GM23338 (cell line): ENCODE data around the gene COL9A3. TPM values are rescaled to one million over a fixed set of nuclear protein-coding genes. Genes with fewer than 3 reads are reported as not detected.

Experiments
- ATAC-seq: fragments of 200-7000 bp; cut with Tn5 transposase; 3 replicates; pipeline ENCODE4 v1.9.1; 2020
- DNase-seq: peaks from one replicate; pipeline ENCODE4 v3.0.0-alpha.2; 2015; ENCODE audit warnings: low spot score
- H2AFZ ChIP-seq: fragments of 200-600 bp; sonication (generic); 2 replicates; pipeline ENCODE4 v1.8.0; 2016; ENCODE audit warnings: antibody characterized with exemption, mild to moderate bottlenecking, moderate library complexity
- H3F3A ChIP-seq: fragments of 200-600 bp; sonication (generic); replicated peaks from 2 replicates; pipeline ENCODE4 v1.8.0; 2017; ENCODE audit warnings: antibody characterized with exemption, mixed run types, low read depth
- H3K27ac ChIP-seq: fragments of 200-600 bp; sonication (generic); 2 replicates; pipeline ENCODE4 v1.6.1; 2016; ENCODE audit warnings: low read depth
- H3K27me3 ChIP-seq: fragments of 200-600 bp; sonication (generic); 2 replicates; pipeline ENCODE4 v1.8.0; 2016; ENCODE audit warnings: mild to moderate bottlenecking, mixed run types, moderate library complexity; ENCODE audit not compliant: insufficient read depth
- H3K36me3 ChIP-seq: fragments of 200-600 bp; sonication (generic); 2 replicates; pipeline ENCODE4 v1.8.0; 2016; ENCODE audit warnings: mild to moderate bottlenecking; ENCODE audit not compliant: insufficient read depth
- H3K4me1 ChIP-seq: fragments of 200-600 bp; sonication (generic); 2 replicates; pipeline ENCODE4 v1.8.0; 2016; ENCODE audit warnings: mild to moderate bottlenecking, moderate library complexity; ENCODE audit not compliant: insufficient read depth
- H3K4me2 ChIP-seq: fragments of 200-600 bp; sonication (generic); 2 replicates; pipeline ENCODE4 v1.7.1; 2017; ENCODE audit warnings: mixed run types
- H3K4me3 ChIP-seq: fragments of 200-600 bp; sonication (generic); 2 replicates; pipeline ENCODE4 v1.6.1; 2016; ENCODE audit warnings: mixed run types
- H3K79me2 ChIP-seq: fragments of 200-600 bp; sonication (generic); replicated peaks from 2 replicates; pipeline ENCODE4 v1.8.0; 2017; ENCODE audit warnings: mild to moderate bottlenecking; ENCODE audit not compliant: insufficient read depth
- H3K9me2 ChIP-seq: fragments of 200-600 bp; sonication (generic); 2 replicates; pipeline ENCODE4 v1.8.0; 2017; ENCODE audit not compliant: insufficient read depth
- H4K20me1 ChIP-seq: fragments of 200-600 bp; sonication (generic); replicated peaks from 2 replicates; pipeline ENCODE4 v1.8.0; 2017; ENCODE audit warnings: mild to moderate bottlenecking; ENCODE audit not compliant: insufficient read depth
- H3K27ac Mint-ChIP-seq: 2 replicates; pipeline ENCODE4 v1.8.0; 2020; ENCODE audit warnings: inconsistent platforms, mild to moderate bottlenecking, moderate library complexity, mixed read lengths
- H3K27me3 Mint-ChIP-seq: 3 replicates; pipeline ENCODE4 v1.8.0; 2022; ENCODE audit warnings: low read depth, mild to moderate bottlenecking, moderate library complexity, mixed read lengths, inconsistent platforms; ENCODE audit not compliant: insufficient read depth, poor library complexity
- H3K36me3 Mint-ChIP-seq: 3 replicates; pipeline ENCODE4 v1.8.0; 2021; ENCODE audit warnings: low read depth, mild to moderate bottlenecking, inconsistent platforms, moderate library complexity, mixed read lengths
- H3K4me1 Mint-ChIP-seq: 3 replicates; pipeline ENCODE4 v1.8.0; 2020; ENCODE audit warnings: mild to moderate bottlenecking, inconsistent platforms, mixed read lengths
- H3K4me3 Mint-ChIP-seq: 3 replicates; pipeline ENCODE4 v1.8.0; 2021; ENCODE audit warnings: moderate library complexity, mild to moderate bottlenecking, inconsistent platforms, mixed read lengths
- H3K9me3 Mint-ChIP-seq: 3 replicates; pipeline ENCODE4 v1.8.0; 2020; ENCODE audit warnings: moderate library complexity, mild to moderate bottlenecking, inconsistent platforms, mixed read lengths
- CREB1 ChIP-seq: fragments of 250-450 bp; sonication (Bioruptor Pico); IDR thresholded peaks from 2 replicates; pipeline ENCODE4 v1.5.0; 2020; ENCODE audit warnings: low read depth, mild to moderate bottlenecking, moderate library complexity
- ETS1 ChIP-seq: IDR thresholded peaks from 2 replicates; pipeline ENCODE4 v1.6.1; 2016; ENCODE audit warnings: antibody characterized with exemption
- EZH2 ChIP-seq: fragments of 200-600 bp; sonication (generic); IDR thresholded peaks from one replicate; pipeline ENCODE4 v1.8.0; 2017; ENCODE audit warnings: antibody characterized with exemption, mild to moderate bottlenecking, low read depth; ENCODE audit not compliant: unreplicated experiment
- EZH2phosphoT487 ChIP-seq: fragments of 200-600 bp; sonication (generic); IDR thresholded peaks from one replicate; pipeline ENCODE4 v1.8.1; 2018; ENCODE audit warnings: antibody characterized with exemption; ENCODE audit not compliant: unreplicated experiment
- NANOG ChIP-seq: IDR thresholded peaks from 2 replicates; pipeline ENCODE4 v1.6.1; 2016; ENCODE audit warnings: antibody characterized with exemption, borderline replicate concordance
- POLR2AphosphoS5 ChIP-seq: IDR thresholded peaks from 2 replicates; pipeline ENCODE4 v1.6.1; 2016; ENCODE audit warnings: antibody characterized with exemption, low read depth
- STAT1 ChIP-seq: IDR thresholded peaks from one replicate; pipeline ENCODE4 v1.6.1; 2016; ENCODE audit warnings: antibody characterized with exemption; ENCODE audit not compliant: unreplicated experiment
- ZNF114 ChIP-seq: fragments of 250-450 bp; sonication (Bioruptor Pico); IDR thresholded peaks from 2 replicates; pipeline ENCODE4 v1.5.0; 2020; ENCODE audit warnings: mild to moderate bottlenecking, moderate library complexity
- ZNF331 ChIP-seq: fragments of 250-450 bp; sonication (Bioruptor Pico); IDR thresholded peaks from 2 replicates; pipeline ENCODE4 v1.5.0; 2020; ENCODE audit warnings: low read depth, mild to moderate bottlenecking, moderate library complexity
- polyA plus RNA-seq: library from polyadenylated mRNA; unstranded; fragments of >200 nt; fragmentation: Nextera tagmentation; extraction: Ambion mirVana; gene quantifications from 2 replicates; pipeline ENCODE4 v1.2.1, GENCODE V29; 2016
- total RNA-seq: library from RNA; depleted of rRNA; stranded (reverse); fragments of >200 nt; shearing (Covaris generic); gene quantifications from 2 replicates; pipeline ENCODE4 v1.2.3, GENCODE V29; 2014
- TF ChIP-seq, protein P1 (sequence below): fragments of 250-450 bp; sonication (Bioruptor Pico); IDR thresholded peaks from 2 replicates; pipeline ENCODE4 v1.5.0; 2020; ENCODE audit warnings: mild to moderate bottlenecking, moderate library complexity
- TF ChIP-seq, protein P2 (sequence below), 2 experiments: fragments of 200-600 bp in 1 of 2; sonication (generic) in 1 of 2; conservative IDR thresholded peaks; 2 replicates each; pipeline versions ENCODE4 v1.5.1 to v1.6.1; 2016 to 2017; ENCODE audit warnings: antibody characterized with exemption in 2 of 2, low read depth in 2 of 2, mild to moderate bottlenecking in 2 of 2, moderate library complexity in 1 of 2

COL9A3 gene
- total and polyA plus RNA-seq, 2 experiments from 2014 or later: 74.9 to 113 TPM

- TF ChIP-seq, protein P1, sequence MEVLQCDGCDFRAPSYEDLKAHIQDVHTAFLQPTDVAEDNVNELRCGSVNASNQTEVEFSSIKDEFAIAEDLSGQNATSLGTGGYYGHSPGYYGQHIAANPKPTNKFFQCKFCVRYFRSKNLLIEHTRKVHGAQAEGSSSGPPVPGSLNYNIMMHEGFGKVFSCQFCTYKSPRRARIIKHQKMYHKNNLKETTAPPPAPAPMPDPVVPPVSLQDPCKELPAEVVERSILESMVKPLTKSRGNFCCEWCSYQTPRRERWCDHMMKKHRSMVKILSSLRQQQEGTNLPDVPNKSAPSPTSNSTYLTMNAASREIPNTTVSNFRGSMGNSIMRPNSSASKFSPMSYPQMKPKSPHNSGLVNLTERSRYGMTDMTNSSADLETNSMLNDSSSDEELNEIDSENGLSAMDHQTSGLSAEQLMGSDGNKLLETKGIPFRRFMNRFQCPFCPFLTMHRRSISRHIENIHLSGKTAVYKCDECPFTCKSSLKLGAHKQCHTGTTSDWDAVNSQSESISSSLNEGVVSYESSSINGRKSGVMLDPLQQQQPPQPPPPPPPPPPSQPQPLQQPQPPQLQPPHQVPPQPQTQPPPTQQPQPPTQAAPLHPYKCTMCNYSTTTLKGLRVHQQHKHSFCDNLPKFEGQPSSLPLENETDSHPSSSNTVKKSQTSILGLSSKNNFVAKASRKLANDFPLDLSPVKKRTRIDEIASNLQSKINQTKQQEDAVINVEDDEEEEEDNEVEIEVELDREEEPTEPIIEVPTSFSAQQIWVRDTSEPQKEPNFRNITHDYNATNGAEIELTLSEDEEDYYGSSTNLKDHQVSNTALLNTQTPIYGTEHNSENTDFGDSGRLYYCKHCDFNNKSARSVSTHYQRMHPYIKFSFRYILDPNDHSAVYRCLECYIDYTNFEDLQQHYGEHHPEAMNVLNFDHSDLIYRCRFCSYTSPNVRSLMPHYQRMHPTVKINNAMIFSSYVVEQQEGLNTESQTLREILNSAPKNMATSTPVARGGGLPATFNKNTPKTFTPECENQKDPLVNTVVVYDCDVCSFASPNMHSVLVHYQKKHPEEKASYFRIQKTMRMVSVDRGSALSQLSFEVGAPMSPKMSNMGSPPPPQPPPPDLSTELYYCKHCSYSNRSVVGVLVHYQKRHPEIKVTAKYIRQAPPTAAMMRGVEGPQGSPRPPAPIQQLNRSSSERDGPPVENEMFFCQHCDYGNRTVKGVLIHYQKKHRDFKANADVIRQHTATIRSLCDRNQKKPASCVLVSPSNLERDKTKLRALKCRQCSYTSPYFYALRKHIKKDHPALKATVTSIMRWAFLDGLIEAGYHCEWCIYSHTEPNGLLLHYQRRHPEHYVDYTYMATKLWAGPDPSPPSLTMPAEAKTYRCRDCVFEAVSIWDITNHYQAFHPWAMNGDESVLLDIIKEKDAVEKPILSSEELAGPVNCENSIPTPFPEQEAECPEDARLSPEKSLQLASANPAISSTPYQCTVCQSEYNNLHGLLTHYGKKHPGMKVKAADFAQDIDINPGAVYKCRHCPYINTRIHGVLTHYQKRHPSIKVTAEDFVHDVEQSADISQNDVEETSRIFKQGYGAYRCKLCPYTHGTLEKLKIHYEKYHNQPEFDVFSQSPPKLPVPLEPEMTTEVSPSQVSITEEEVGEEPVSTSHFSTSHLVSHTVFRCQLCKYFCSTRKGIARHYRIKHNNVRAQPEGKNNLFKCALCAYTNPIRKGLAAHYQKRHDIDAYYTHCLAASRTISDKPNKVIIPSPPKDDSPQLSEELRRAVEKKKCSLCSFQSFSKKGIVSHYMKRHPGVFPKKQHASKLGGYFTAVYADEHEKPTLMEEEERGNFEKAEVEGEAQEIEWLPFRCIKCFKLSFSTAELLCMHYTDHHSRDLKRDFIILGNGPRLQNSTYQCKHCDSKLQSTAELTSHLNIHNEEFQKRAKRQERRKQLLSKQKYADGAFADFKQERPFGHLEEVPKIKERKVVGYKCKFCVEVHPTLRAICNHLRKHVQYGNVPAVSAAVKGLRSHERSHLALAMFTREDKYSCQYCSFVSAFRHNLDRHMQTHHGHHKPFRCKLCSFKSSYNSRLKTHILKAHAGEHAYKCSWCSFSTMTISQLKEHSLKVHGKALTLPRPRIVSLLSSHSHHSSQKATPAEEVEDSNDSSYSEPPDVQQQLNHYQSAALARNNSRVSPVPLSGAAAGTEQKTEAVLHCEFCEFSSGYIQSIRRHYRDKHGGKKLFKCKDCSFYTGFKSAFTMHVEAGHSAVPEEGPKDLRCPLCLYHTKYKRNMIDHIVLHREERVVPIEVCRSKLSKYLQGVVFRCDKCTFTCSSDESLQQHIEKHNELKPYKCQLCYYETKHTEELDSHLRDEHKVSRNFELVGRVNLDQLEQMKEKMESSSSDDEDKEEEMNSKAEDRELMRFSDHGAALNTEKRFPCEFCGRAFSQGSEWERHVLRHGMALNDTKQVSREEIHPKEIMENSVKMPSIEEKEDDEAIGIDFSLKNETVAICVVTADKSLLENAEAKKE: no peak
- TF ChIP-seq EZH2phosphoT487: no peak
- no peak for TF ChIP-seq POLR2AphosphoS5
- TF ChIP-seq CREB1 (CRISPR knock-in tag): no peak
Measured at GRCh38 chr20:62826646-62827310, 9.9 kb downstream of the COL9A3 start (continued).

GRCh38 chr20:62827311-62828038 lies 10.6 kb downstream of the COL9A3 start:
- no peak for ATAC-seq
- Mint-ChIP-seq H3K36me3 (no peaks in the 10 kb centered on the region), H3K4me3 (no peak overlapping the region), H3K27me3 (peaks cover 8% of the 10 kb centered on the region), H3K9me3 (no peaks in the 10 kb centered on the region), H3K27ac (no peak overlapping the region), H3K4me1 (peaks cover 15% of the 10 kb centered on the region)
- H3K79me2 ChIP-seq: no peaks in the 10 kb centered on the region
- no peaks in the 10 kb centered on the region for H3K9me2 ChIP-seq
- no peaks in the 10 kb centered on the region for H3K27me3 ChIP-seq
- H3K27ac ChIP-seq: no peak overlapping the region
- no peak overlapping the region for H2AFZ ChIP-seq
- H3K4me2 ChIP-seq: no peak overlapping the region
- DNase-seq: no peak
- H3K36me3 ChIP-seq: no peaks in the 10 kb centered on the region
- H4K20me1 ChIP-seq: 0 out of 2 replicates have a peak, but pooled peaks cover 5% of the 10 kb centered on the region
- H3K4me3 ChIP-seq: no peak overlapping the region
- H3F3A ChIP-seq: peaks cover 2% of the 10 kb centered on the region; the same call in 1 of the 2 replicates
- H3K4me1 ChIP-seq: peaks cover 2% of the 10 kb centered on the region; the same call in 1 of the 2 replicates
- no peak for TF ChIP-seq STAT1
- TF ChIP-seq POLR2AphosphoS5: no peak
- no peak for TF ChIP-seq CREB1 (CRISPR knock-in tag)
- TF ChIP-seq, protein P2, sequence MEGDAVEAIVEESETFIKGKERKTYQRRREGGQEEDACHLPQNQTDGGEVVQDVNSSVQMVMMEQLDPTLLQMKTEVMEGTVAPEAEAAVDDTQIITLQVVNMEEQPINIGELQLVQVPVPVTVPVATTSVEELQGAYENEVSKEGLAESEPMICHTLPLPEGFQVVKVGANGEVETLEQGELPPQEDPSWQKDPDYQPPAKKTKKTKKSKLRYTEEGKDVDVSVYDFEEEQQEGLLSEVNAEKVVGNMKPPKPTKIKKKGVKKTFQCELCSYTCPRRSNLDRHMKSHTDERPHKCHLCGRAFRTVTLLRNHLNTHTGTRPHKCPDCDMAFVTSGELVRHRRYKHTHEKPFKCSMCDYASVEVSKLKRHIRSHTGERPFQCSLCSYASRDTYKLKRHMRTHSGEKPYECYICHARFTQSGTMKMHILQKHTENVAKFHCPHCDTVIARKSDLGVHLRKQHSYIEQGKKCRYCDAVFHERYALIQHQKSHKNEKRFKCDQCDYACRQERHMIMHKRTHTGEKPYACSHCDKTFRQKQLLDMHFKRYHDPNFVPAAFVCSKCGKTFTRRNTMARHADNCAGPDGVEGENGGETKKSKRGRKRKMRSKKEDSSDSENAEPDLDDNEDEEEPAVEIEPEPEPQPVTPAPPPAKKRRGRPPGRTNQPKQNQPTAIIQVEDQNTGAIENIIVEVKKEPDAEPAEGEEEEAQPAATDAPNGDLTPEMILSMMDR (conservative IDR thresholded peaks at IDR 0.05; ENCODE audit: low read depth in 2 of 2): no peak
- no peak for TF ChIP-seq ZNF331
- TF ChIP-seq ZNF114 (CRISPR knock-in tag): no peak
- TF ChIP-seq ETS1: no peak
- TF ChIP-seq NANOG: no peak
- TF ChIP-seq EZH2: no peak
- TF ChIP-seq EZH2phosphoT487: no peak
